Measurements from ENCODE around the gene RERGL. TPM values are rescaled to one million over a fixed set of nuclear protein-coding genes. Genes with fewer than 3 reads are reported as not detected.
"Not testable (repeated sequence)": the region's sequence is repeated elsewhere in the genome, so short reads cannot be mapped to it uniquely, and the experiment has no call there.

RERGL gene
- total RNA-seq, 4 donors from 2014 or later, result 2.9 to 5.5 TPM; not detected in 2

- Histone ChIP-seq H3K9me3 (no peaks in the 10 kb centered on the region), H3K36me3 (no peaks in the 10 kb centered on the region), H3K4me3 (no peak overlapping the region), H3K4me1 (no peaks in the 10 kb centered on the region), H3K27me3 (no peaks in the 10 kb centered on the region), H3K27ac (no peak overlapping the region)
- TF ChIP-seq POLR2A (IDR thresholded peaks at IDR 0.05), result no peak
- TF ChIP-seq CTCF (IDR thresholded peaks at IDR 0.05), result no peak
- DNase-seq, result no peak
Measured at GRCh38 chr12:18066666-18067065, 23.3 kb downstream of the RERGL start.

- H3K36me3 ChIP-seq, H3K9me3 ChIP-seq, H3K27ac ChIP-seq, H3K4me1 ChIP-seq, DNase-seq, H3K4me3 ChIP-seq, H3K27me3 ChIP-seq: not testable (repeated sequence)
Measured at GRCh38 chr12:18062867-18063266, 27.1 kb downstream of the RERGL start.

- no peak for DNase-seq
- TF ChIP-seq CTCF (IDR thresholded peaks at IDR 0.05), result no peak
- TF ChIP-seq POLR2A (IDR thresholded peaks at IDR 0.05), result no peak
- Histone ChIP-seq H3K4me3 (no peak overlapping the region), H3K4me1 (no peaks in the 10 kb centered on the region), H3K27me3 (no peaks in the 10 kb centered on the region), H3K36me3 (no peaks in the 10 kb centered on the region), H3K27ac (no peak overlapping the region), H3K9me3 (no peaks in the 10 kb centered on the region)
Measured at GRCh38 chr12:18057051-18057450, 32.9 kb downstream of the RERGL start.

GRCh38 chr12:18054925-18055619 is 34.9 kb downstream of the RERGL start:
- H3K27me3 ChIP-seq, result no peaks in the 10 kb centered on the region
- no peaks in the 10 kb centered on the region for H3K36me3 ChIP-seq
- TF ChIP-seq CTCF (IDR thresholded peaks at IDR 0.05) (no peak), POLR2A (IDR thresholded peaks at IDR 0.05) (no peak)
- H3K4me3 ChIP-seq, result no peak overlapping the region
- H3K27ac ChIP-seq, result no peak overlapping the region
- H3K4me1 ChIP-seq, result no peaks in the 10 kb centered on the region
- H3K9me3 ChIP-seq, result no peaks in the 10 kb centered on the region
- DNase-seq, result no peak

- Histone ChIP-seq H3K27me3 (no peaks in the 10 kb centered on the region), H3K4me1 (no peaks in the 10 kb centered on the region), H3K9me3 (no peaks in the 10 kb centered on the region), H3K36me3 (no peaks in the 10 kb centered on the region), H3K27ac (no peak overlapping the region), H3K4me3 (no peak overlapping the region)
- TF ChIP-seq CTCF (IDR thresholded peaks at IDR 0.05) (no peak), POLR2A (IDR thresholded peaks at IDR 0.05) (no peak)
- DNase-seq, result no peak
Measured at GRCh38 chr12:18045446-18045992, 44.5 kb downstream of the RERGL start.

GRCh38 chr12:18040060-18040742 is 49.8 kb downstream of the RERGL start:
- not testable (repeated sequence) for H3K27me3 ChIP-seq, DNase-seq

More at GRCh38 chr12:18040060-18040742, 49.8 kb downstream of the RERGL start:
- not testable (repeated sequence) for H3K36me3 ChIP-seq, H3K27ac ChIP-seq, H3K4me1 ChIP-seq, H3K9me3 ChIP-seq, H3K4me3 ChIP-seq

Other genes with a start within 250 kb of the RERGL start
- gene PIK3C2G, start 171.3 kb upstream of the RERGL start, total RNA-seq, result 10 to 100 TPM in 3 of 4 donors, 1 to 10 TPM in 1; 4.1 to 32.1 (median 24.6) TPM